H1 (cell line): ENCODE results near the gene FERMT1. TPM values are rescaled to one million over a fixed set of nuclear protein-coding genes. Genes with fewer than 3 reads are reported as not detected.

Experiments used
- CTCF ChIA-PET: fragments of 300-600 bp; sonication (Branson Sonifier 250); formaldehyde crosslinking; loops from one replicate; lab custom pipeline; 2021; ENCODE audit not compliant: partially characterized antibody; lab: Charles Lee
- POLR2A ChIA-PET: fragments of 300-600 bp; sonication (Branson Sonifier 250); formaldehyde crosslinking; loops from one replicate; lab custom pipeline; 2021; ENCODE audit warnings: inconsistent platforms; ENCODE audit not compliant: partially characterized antibody; lab: Charles Lee
- DNase-seq, 2 experiments: peaks; one replicate each; pipeline versions ENCODE4 v3.0.0 to v3.0.0-alpha.2; 2010 to 2022; ENCODE audit warnings: low spot score in 2 of 2, low read depth in 1 of 2, mixed read lengths in 1 of 2
- FAIRE-seq: peaks from 2 replicates; lab custom pipeline; 2011; peaks lifted over from hg19 to GRCh38; lab: Jason Lieb, UNC
- H2AFZ ChIP-seq: 2 replicates; pipeline ENCODE4 v1.8.1; 2012; ENCODE audit warnings: low read length, inconsistent platforms
- H2AK5ac ChIP-seq: 2 replicates; pipeline ENCODE4 v1.6.1; 2013; ENCODE audit warnings: low read depth, low read length
- H2BK120ac ChIP-seq: replicated peaks from 2 replicates; pipeline ENCODE3; 2013; ENCODE audit warnings: low read depth, low read length, inconsistent platforms
- H2BK12ac ChIP-seq: 2 replicates; pipeline ENCODE4 v1.6.1; 2013; ENCODE audit warnings: low read depth, low read length
- H2BK15ac ChIP-seq: 2 replicates; pipeline ENCODE4 v1.6.1; 2013; ENCODE audit warnings: low read length
- H2BK20ac ChIP-seq: 2 replicates; pipeline ENCODE4 v1.6.1; 2013; ENCODE audit warnings: low read length
- H2BK5ac ChIP-seq: 2 replicates; pipeline ENCODE4 v1.6.1; 2013; ENCODE audit warnings: low read depth, low read length
- H3K14ac ChIP-seq: 2 replicates; pipeline ENCODE4 v1.6.1; 2013; ENCODE audit warnings: inconsistent platforms; ENCODE audit not compliant: insufficient read length
- H3K18ac ChIP-seq: 2 replicates; pipeline ENCODE4 v1.6.1; 2013; ENCODE audit warnings: low read length; ENCODE audit errors: extremely low read depth
- H3K23ac ChIP-seq: 2 replicates; pipeline ENCODE4 v1.6.1; 2013; ENCODE audit warnings: inconsistent platforms; ENCODE audit not compliant: insufficient read length
- H3K23me2 ChIP-seq: 2 replicates; pipeline ENCODE4 v1.6.1; 2013; ENCODE audit warnings: low read depth, low read length
- H3K27ac ChIP-seq: 2 replicates; pipeline ENCODE4 v1.6.1; 2011; ENCODE audit warnings: low read depth, low read length, inconsistent platforms
- H3K27me3 ChIP-seq, 4 experiments: replicated peaks in 1 of 4; 1 replicate in 1 of 4; 2 replicates in 3 of 4; pipeline versions ENCODE4 v1.6.1 to v1.8.1; 2011 to 2013; ENCODE audit warnings: low read length in 3 of 4, mild to moderate bottlenecking in 3 of 4, inconsistent platforms in 2 of 4, mixed read lengths in 2 of 4, moderate library complexity in 1 of 4; ENCODE audit not compliant: control insufficient read depth in 3 of 4, insufficient read depth in 3 of 4; ENCODE audit errors: extremely low read depth in 1 of 4
- H3K36me3 ChIP-seq, 4 experiments: 2 replicates each; pipeline versions ENCODE4 v1.6.1 to v1.8.1; 2011 to 2013; ENCODE audit warnings: mild to moderate bottlenecking in 4 of 4, low read length in 3 of 4, moderate library complexity in 2 of 4, control low read depth in 1 of 4, inconsistent platforms in 1 of 4; ENCODE audit not compliant: insufficient read depth in 4 of 4, control insufficient read depth in 2 of 4
- H3K4ac ChIP-seq: replicated peaks from 2 replicates; pipeline ENCODE3; 2013; ENCODE audit warnings: low read length, low read depth, mixed read lengths, inconsistent platforms; ENCODE audit not compliant: insufficient read length
- H3K4me1 ChIP-seq, 4 experiments: replicated peaks in 1 of 4; 1 replicate in 1 of 4; 2 replicates in 3 of 4; pipeline versions ENCODE4 v1.6.1 to v1.8.1; 2011 to 2013; ENCODE audit warnings: low read length in 3 of 4, inconsistent platforms in 2 of 4, mixed read lengths in 1 of 4; ENCODE audit not compliant: insufficient read depth in 4 of 4, control insufficient read depth in 3 of 4
- H3K4me2 ChIP-seq, 2 experiments: 2 replicates each; pipeline versions ENCODE4 v1.6.1 to v1.8.1; 2011 to 2013; ENCODE audit warnings: low read depth in 2 of 2, low read length in 2 of 2, control low read depth in 1 of 2, inconsistent platforms in 1 of 2, mild to moderate bottlenecking in 1 of 2; ENCODE audit not compliant: insufficient read depth in 1 of 2
- H3K4me3 ChIP-seq, 4 experiments: fragments of 200-600, 300-600 bp in 1 of 4; sonication (generic), shearing (Covaris generic), sonication (Bioruptor Twin) in 1 of 4; 2 replicates each; pipeline versions ENCODE4 v1.5.1 to v1.8.1; 2011 to 2016; ENCODE audit warnings: low read length in 4 of 4, low read depth in 3 of 4, control low read depth in 2 of 4, inconsistent platforms in 2 of 4, mild to moderate bottlenecking in 2 of 4, mixed read lengths in 1 of 4, moderate library complexity in 1 of 4; ENCODE audit not compliant: insufficient read depth in 2 of 4; ENCODE audit errors: extremely low read depth in 1 of 4
- H3K56ac ChIP-seq: replicated peaks from 2 replicates; pipeline ENCODE3; 2013; ENCODE audit warnings: low read depth, mild to moderate bottlenecking, mixed read lengths, low read length, inconsistent platforms; ENCODE audit not compliant: insufficient read length
- H3K79me1 ChIP-seq: 2 replicates; pipeline ENCODE4 v1.6.1; 2013; ENCODE audit warnings: low read depth, low read length, control low read depth
- H3K79me2 ChIP-seq, 2 experiments: 2 replicates each; pipeline versions ENCODE4 v1.6.1 to v1.8.1; 2012 to 2013; ENCODE audit warnings: low read length in 2 of 2, mild to moderate bottlenecking in 2 of 2, inconsistent platforms in 1 of 2; ENCODE audit not compliant: insufficient read depth in 2 of 2, control insufficient read depth in 1 of 2
- H3K9ac ChIP-seq, 4 experiments: replicated peaks in 1 of 4; 1 replicate in 1 of 4; 2 replicates in 3 of 4; pipeline versions ENCODE4 v1.6.1 to v1.8.1; 2011 to 2013; ENCODE audit warnings: low read depth in 3 of 4, low read length in 3 of 4, control low read depth in 2 of 4, mild to moderate bottlenecking in 2 of 4, moderate library complexity in 2 of 4, inconsistent platforms in 1 of 4; ENCODE audit errors: extremely low read depth in 1 of 4
- H3K9me3 ChIP-seq, 2 experiments: 2 replicates each; pipeline versions ENCODE4 v1.6.1 to v1.8.1; 2012 to 2013; ENCODE audit warnings: mild to moderate bottlenecking in 2 of 2, moderate library complexity in 2 of 2, control low read depth in 1 of 2, inconsistent platforms in 1 of 2, low read depth in 1 of 2, low read length in 1 of 2, mixed read lengths in 1 of 2; ENCODE audit not compliant: insufficient read depth in 2 of 2
- H4K20me1 ChIP-seq, 2 experiments: replicated peaks in 1 of 2; 2 replicates each; pipeline versions ENCODE3 to v1.8.1; 2011 to 2013; ENCODE audit warnings: inconsistent platforms in 2 of 2, low read length in 2 of 2, mild to moderate bottlenecking in 1 of 2; ENCODE audit not compliant: insufficient read depth in 2 of 2, control insufficient read depth in 1 of 2
- H4K5ac ChIP-seq: 2 replicates; pipeline ENCODE4 v1.6.1; 2013; ENCODE audit warnings: low read length, low read depth, mixed read lengths, inconsistent platforms; ENCODE audit not compliant: insufficient read length
- H4K8ac ChIP-seq: 2 replicates; pipeline ENCODE4 v1.8.0; 2013; ENCODE audit warnings: mild to moderate bottlenecking, moderate library complexity, low read length, inconsistent platforms; ENCODE audit not compliant: insufficient read depth; ENCODE audit errors: extremely low read depth
- H4K91ac ChIP-seq: replicated peaks from 2 replicates; pipeline ENCODE3; 2013; ENCODE audit warnings: low read length, mixed read lengths, inconsistent platforms; ENCODE audit not compliant: insufficient read length
- ASH2L ChIP-seq: fragments of 200-600, 300-600 bp; sonication (generic); IDR thresholded peaks from one replicate; pipeline ENCODE4 v1.7.1; 2017; ENCODE audit warnings: low read length
- CHD1 ChIP-seq: IDR thresholded peaks from 2 replicates; pipeline ENCODE4 v1.6.1; 2012; ENCODE audit warnings: low read depth, low read length, improper control_type of control experiment
- CREB1 ChIP-seq: IDR thresholded peaks from 2 replicates; pipeline ENCODE4 v1.6.1; 2012; ENCODE audit warnings: inconsistent platforms
- FOSL1 ChIP-seq: IDR thresholded peaks from 2 replicates; pipeline ENCODE4 v1.6.1; 2011; ENCODE audit warnings: mild to moderate bottlenecking, low read depth, low read length, moderate library complexity; ENCODE audit not compliant: insufficient read depth
- GABPA ChIP-seq: IDR thresholded peaks from 2 replicates; pipeline ENCODE4 v1.6.1; 2011; ENCODE audit warnings: mild to moderate bottlenecking, low read length, moderate library complexity, borderline replicate concordance; ENCODE audit not compliant: insufficient read depth
- KDM1A ChIP-seq: fragments of 200-600, 300-600 bp; sonication (generic); IDR thresholded peaks from 2 replicates; pipeline ENCODE4 v1.7.1; 2016; ENCODE audit warnings: mild to moderate bottlenecking, low read length, borderline replicate concordance
- MAX ChIP-seq: IDR thresholded peaks from 2 replicates; pipeline ENCODE4 v1.6.1; 2012; ENCODE audit warnings: inconsistent platforms
- NRF1 ChIP-seq: IDR thresholded peaks from 2 replicates; pipeline ENCODE4 v1.6.1; 2011; ENCODE audit warnings: mild to moderate bottlenecking, low read depth, low read length, improper control_type of control experiment
- POLR2AphosphoS5 ChIP-seq: IDR thresholded peaks from 2 replicates; pipeline ENCODE4 v1.6.1; 2011; ENCODE audit warnings: low read depth, low read length
- SIN3A ChIP-seq, 2 experiments: IDR thresholded peaks in 1 of 2; conservative IDR thresholded peaks in 1 of 2; 2 replicates each; pipeline ENCODE4 v1.6.1; 2011 to 2012; ENCODE audit warnings: low read length in 2 of 2, improper control_type of control experiment in 1 of 2, low read depth in 1 of 2, mild to moderate bottlenecking in 1 of 2
- SIRT6 ChIP-seq: IDR thresholded peaks from one replicate; pipeline ENCODE4 v1.7.1; 2012; ENCODE audit warnings: low read length, inconsistent platforms
- SUZ12 ChIP-seq: fragments of 200-600 bp; sonication (generic); IDR thresholded peaks from 2 replicates; pipeline ENCODE4 v1.6.1; 2012; ENCODE audit warnings: mild to moderate bottlenecking, inconsistent platforms, low read length, moderate library complexity, mixed read lengths
- YY1 ChIP-seq: IDR thresholded peaks from 2 replicates; pipeline ENCODE4 v1.6.1; 2011; ENCODE audit warnings: low read depth, mild to moderate bottlenecking, low read length
- WGBS, 2 experiments: shearing (Covaris generic) in 1 of 2; methylation state at CpG; one replicate each; pipeline versions ENCODE4 v1.1.6 to v1.1.7; 2013 to 2015; ENCODE audit warnings: low lambda C conversion rate in 2 of 2, mixed read lengths in 2 of 2, inconsistent platforms in 1 of 2, low coverage in 1 of 2, missing lambda C conversion rate in 1 of 2; ENCODE audit not compliant: insufficient replicate concordance in 2 of 2, insufficient coverage in 1 of 2, insufficient read length in 1 of 2; ENCODE audit errors: extremely low coverage in 1 of 2, missing lambda C conversion rate in 1 of 2; 5-methylcytosine and 5-hydroxymethylcytosine counted together
- polyA plus RNA-seq, 7 experiments: library from polyadenylated mRNA; depleted of rRNA in 3 of 7; stranded (reverse) in 5 of 7; unstranded in 2 of 7; fragments of >200 nt in 5 of 7; fragments of 200-250 nt in 2 of 7; gene quantifications; 1 replicate in 5 of 7; 2 replicates in 1 of 7; 4 replicates in 1 of 7; pipeline versions ENCODE4 v1.2.1 to v1.2.3, GENCODE V29; 2011 to 2013; ENCODE audit warnings: missing spikeins in 2 of 7, mixed read lengths in 2 of 7
- total RNA-seq: library from RNA; stranded (reverse); fragmentation: NEBNext Ultra II Directional; extraction: Animal tissue kit (Norgen Biotek cat#: 25700); gene quantifications from 2 replicates; pipeline ENCODE4 v1.2.1, GENCODE V29; 2021

Gene FERMT1
- total and polyA plus RNA-seq, 2 of the 8 experiments (the other 6 are each of a cell fraction or from before 2014, with no cell fraction given) = 4.2 to 17.8 TPM

- no peak overlapping the region for H4K91ac ChIP-seq
- no peak for FAIRE-seq
These were observed 88.5 kb downstream of the FERMT1 start for GRCh38 chr20:6034134-6034969.

More at GRCh38 chr20:6034134-6034969, 88.5 kb downstream of the FERMT1 start:
- H4K8ac ChIP-seq = no peak overlapping the region
- H3K4me2 ChIP-seq = no peak overlapping the region
- H3K79me1 ChIP-seq = no peaks in the 10 kb centered on the region
- no peak overlapping the region for H3K23ac ChIP-seq
- CTCF ChIA-PET = interaction anchor here (0.9 to 1.3 kb wide), 2 partner anchors 38 to 40 kb away, joined by 3 to 4 read pairs; no protein-coding TSS in a partner anchor
- no peak overlapping the region for H2AK5ac ChIP-seq
- no peak overlapping the region for H3K4ac ChIP-seq
- POLR2A ChIA-PET = interaction anchor here (2.2 kb wide), 1 partner anchor 9 kb away, joined by 8 read pairs; no protein-coding TSS in a partner anchor
- H3K9me3 ChIP-seq = no peaks in the 10 kb centered on the region
- H3K9ac ChIP-seq = no peak overlapping the region
- H3K4me3 ChIP-seq = no peak overlapping the region
- H3K23me2 ChIP-seq = no peaks in the 10 kb centered on the region
- no peak overlapping the region for H2BK5ac ChIP-seq
- H3K56ac ChIP-seq = no peak overlapping the region
- no peak overlapping the region for H2BK12ac ChIP-seq
- H3K18ac ChIP-seq = no peak overlapping the region
- H2AFZ ChIP-seq = no peak overlapping the region
- no peak overlapping the region for H4K5ac ChIP-seq
- H3K4me1 ChIP-seq = no peaks in the 10 kb centered on the region
- H3K36me3 ChIP-seq = peaks cover 0 to 32% (median 21%) of the 10 kb centered on the region in 4 experiments; a peak in 7 of 8 replicates
- H4K20me1 ChIP-seq = peaks cover 0 to 2% of the 10 kb centered on the region in 2 experiments
- no peaks in the 10 kb centered on the region for H3K27me3 ChIP-seq
- H3K14ac ChIP-seq = no peak overlapping the region
- no peak overlapping the region for H2BK120ac ChIP-seq
- no peak overlapping the region for H3K27ac ChIP-seq
- no peak overlapping the region for H2BK20ac ChIP-seq
- DNase-seq = no peak
- H2BK15ac ChIP-seq = no peak overlapping the region
- 85% methylated on average over 2 of the region's 2 CpGs; no CpG with 5 or more reads in 1 of the 2 experiments for WGBS, 2 experiments
- TF ChIP-seq MAX (no peak), CREB1 (no peak), KDM1A (no peak), SUZ12 (no peak), SIN3A (conservative IDR thresholded peaks at IDR 0.05 in 1 of 2, IDR thresholded peaks at IDR 0.05 in 1 of 2; ENCODE audit: low read depth in 1 of 2, low read length in 2 of 2) (no peak), ASH2L (no peak), SIRT6 (no peak), CHD1 (no peak), NRF1 (no peak), GABPA (no peak), POLR2AphosphoS5 (no peak), YY1 (no peak), FOSL1 (no peak)
- H3K79me2 ChIP-seq = no peaks in the 10 kb centered on the region
